Mucosa of descending colon (tissue), 3 donors: ENCODE measurements around the gene GREM2. TPM values are rescaled to one million over a fixed set of nuclear protein-coding genes. Genes with fewer than 3 reads are reported as not detected.

Source experiments
- ATAC-seq: fragments of 200-7000 bp; cut with Tn5 transposase; one replicate; pipeline ENCODE4 v1.9.1; 2020; ENCODE audit warnings: mild to moderate bottlenecking, moderate library complexity
- DNase-seq, 3 donors: peaks; one replicate each; pipeline ENCODE4 v3.0.0-alpha.2; 2020
- H3K36me3 ChIP-seq: fragments of 200-600 bp; one replicate; pipeline ENCODE4 v1.8.0; 2021; ENCODE audit warnings: low read depth, mild to moderate bottlenecking
- H3K4me1 ChIP-seq: fragments of 200-600 bp; one replicate; pipeline ENCODE4 v1.8.0; 2021; ENCODE audit warnings: low read depth, mild to moderate bottlenecking
- H3K4me3 ChIP-seq: fragments of 200-600 bp; one replicate; pipeline ENCODE4 v1.8.0; 2021; ENCODE audit warnings: mild to moderate bottlenecking
- H3K9me3 ChIP-seq: fragments of 200-600 bp; one replicate; pipeline ENCODE4 v1.8.0; 2021; ENCODE audit warnings: mild to moderate bottlenecking
- CTCF ChIP-seq: fragments of 200-600 bp; IDR thresholded peaks from one replicate; pipeline ENCODE4 v1.8.0; 2022; ENCODE audit warnings: antibody characterized with exemption, mild to moderate bottlenecking
- intact Hi-C, 2 donors: fragments of 100-400 bp; cut with DNase I in 1 of 2; cut with micrococcal nuclease in 1 of 2; formaldehyde crosslinking; loops; one replicate each; pipeline versions ENCODE4 v1.11.0 to v1.11.1; 2022; cut with DNase I, micrococcal nuclease
- total RNA-seq, 3 donors: library from RNA; stranded (reverse); fragmentation: NEBNext Ultra II Directional in 2 of 3; extraction: Animal tissue kit (Norgen Biotek cat#: 25700) in 2 of 3; gene quantifications; one replicate each; pipeline versions ENCODE4 v1.2.1 to v1.2.4, GENCODE V29; 2021 to 2023
- donor health status: DM: no; HTN: no; CAD: no; lungs with moderate emphysema.
- donor health status: DM: no; HTN: no; CAD: no.
- donor health status: DM: no; HTN: yes; CAD: no.

GREM2 gene
- total RNA-seq, 3 donors from 2014 or later, result 5.1 to 25.5 (median 6.0) TPM

- ATAC-seq (no peak), DNase-seq (no peak)
These were observed 115.6 kb downstream of the GREM2 start for GRCh38 chr1:240496356-240496755.

GRCh38 chr1:240495601-240496000, 116.4 kb downstream of the GREM2 start:
- no peak for DNase-seq
- intact Hi-C loops, result no loop called here
- ATAC-seq, result no peak
- Histone ChIP-seq H3K4me1 (no peaks in the 10 kb centered on the region), H3K9me3 (no peaks in the 10 kb centered on the region), H3K36me3 (no peaks in the 10 kb centered on the region), H3K4me3 (no peak overlapping the region)
- no peak for TF ChIP-seq CTCF

More at GRCh38 chr1:240496356-240496755, 115.6 kb downstream of the GREM2 start:
- Histone ChIP-seq H3K4me1 (no peaks in the 10 kb centered on the region), H3K4me3 (no peak overlapping the region), H3K9me3 (no peaks in the 10 kb centered on the region), H3K36me3 (no peaks in the 10 kb centered on the region)
- intact Hi-C loops, result no loop called here
- no peak for TF ChIP-seq CTCF

- TF ChIP-seq CTCF, result no peak
- peak; percentile 88 for ATAC-seq
- H3K36me3 ChIP-seq, result no peaks in the 10 kb centered on the region
These were observed 119.0 kb downstream of the GREM2 start for GRCh38 chr1:240492832-240493440.

GRCh38 chr1:240491796-240492195, 120.2 kb downstream of the GREM2 start:
- Histone ChIP-seq H3K9me3 (no peaks in the 10 kb centered on the region), H3K36me3 (no peaks in the 10 kb centered on the region), H3K4me1 (no peaks in the 10 kb centered on the region), H3K4me3 (no peak overlapping the region)
- intact Hi-C loops, result no loop called here
- no peak for DNase-seq
- no peak for ATAC-seq
- TF ChIP-seq CTCF, result no peak

More at GRCh38 chr1:240492832-240493440, 119.0 kb downstream of the GREM2 start:
- intact Hi-C loops, result no loop called here
- Histone ChIP-seq H3K9me3 (no peaks in the 10 kb centered on the region), H3K4me3 (no peak overlapping the region), H3K4me1 (no peaks in the 10 kb centered on the region)
- peak; percentile 16 to 73 (median 73) for DNase-seq

GRCh38 chr1:240491156-240491555, 120.8 kb downstream of the GREM2 start:
- DNase-seq, result no peak
- no peak for TF ChIP-seq CTCF
- H3K4me3 ChIP-seq, result no peak overlapping the region
- no peaks in the 10 kb centered on the region for H3K4me1 ChIP-seq
- H3K9me3 ChIP-seq, result no peaks in the 10 kb centered on the region
- H3K36me3 ChIP-seq, result no peaks in the 10 kb centered on the region
- ATAC-seq, result no peak
- intact Hi-C loops, result no loop called here

GRCh38 chr1:240487493-240487892, 124.5 kb downstream of the GREM2 start:
- no peak for DNase-seq
- TF ChIP-seq CTCF, result no peak
- no peaks in the 10 kb centered on the region for H3K9me3 ChIP-seq
- H3K36me3 ChIP-seq, result no peaks in the 10 kb centered on the region
- H3K4me3 ChIP-seq, result no peak overlapping the region
- no peaks in the 10 kb centered on the region for H3K4me1 ChIP-seq
- no peak for ATAC-seq
- intact Hi-C loops, result no loop called here
